Duodenal mucosa (tissue), 2 donors: Measurements from ENCODE around the gene RPS18.
"Not testable (repeated sequence)": the region's sequence is repeated elsewhere in the genome, so short reads cannot be mapped to it uniquely, and the experiment has no call there.

Experiments used
- H3K27ac ChIP-seq: one replicate; pipeline ENCODE4 v1.7.0; 2013; ENCODE audit warnings: low read depth, low read length
- H3K27me3 ChIP-seq, 2 donors: one replicate each; pipeline ENCODE4 v1.7.0; 2013; ENCODE audit warnings: low read length in 2 of 2, control low read depth in 1 of 2; ENCODE audit not compliant: insufficient read depth in 2 of 2, control insufficient read depth in 1 of 2
- H3K36me3 ChIP-seq, 2 donors: one replicate each; pipeline ENCODE4 v1.7.0; 2013; ENCODE audit warnings: low read length in 2 of 2, control low read depth in 1 of 2; ENCODE audit not compliant: insufficient read depth in 2 of 2, control insufficient read depth in 1 of 2
- H3K4me1 ChIP-seq, 2 donors: one replicate each; pipeline ENCODE4 v1.7.0; 2013; ENCODE audit warnings: low read length in 2 of 2, control low read depth in 1 of 2; ENCODE audit not compliant: insufficient read depth in 2 of 2, control insufficient read depth in 1 of 2
- H3K4me3 ChIP-seq, 2 donors: one replicate each; pipeline ENCODE4 v1.7.0; 2013; ENCODE audit warnings: low read length in 2 of 2, low read depth in 1 of 2
- H3K9ac ChIP-seq, 2 donors: one replicate each; pipeline ENCODE4 v1.7.0; 2013; ENCODE audit warnings: low read length in 2 of 2, low read depth in 1 of 2
- H3K9me3 ChIP-seq, 2 donors: one replicate each; pipeline ENCODE4 v1.7.0; 2013; ENCODE audit warnings: low read length in 2 of 2, control low read depth in 1 of 2; ENCODE audit not compliant: control insufficient read depth in 1 of 2

RPS18 gene

DNA sequence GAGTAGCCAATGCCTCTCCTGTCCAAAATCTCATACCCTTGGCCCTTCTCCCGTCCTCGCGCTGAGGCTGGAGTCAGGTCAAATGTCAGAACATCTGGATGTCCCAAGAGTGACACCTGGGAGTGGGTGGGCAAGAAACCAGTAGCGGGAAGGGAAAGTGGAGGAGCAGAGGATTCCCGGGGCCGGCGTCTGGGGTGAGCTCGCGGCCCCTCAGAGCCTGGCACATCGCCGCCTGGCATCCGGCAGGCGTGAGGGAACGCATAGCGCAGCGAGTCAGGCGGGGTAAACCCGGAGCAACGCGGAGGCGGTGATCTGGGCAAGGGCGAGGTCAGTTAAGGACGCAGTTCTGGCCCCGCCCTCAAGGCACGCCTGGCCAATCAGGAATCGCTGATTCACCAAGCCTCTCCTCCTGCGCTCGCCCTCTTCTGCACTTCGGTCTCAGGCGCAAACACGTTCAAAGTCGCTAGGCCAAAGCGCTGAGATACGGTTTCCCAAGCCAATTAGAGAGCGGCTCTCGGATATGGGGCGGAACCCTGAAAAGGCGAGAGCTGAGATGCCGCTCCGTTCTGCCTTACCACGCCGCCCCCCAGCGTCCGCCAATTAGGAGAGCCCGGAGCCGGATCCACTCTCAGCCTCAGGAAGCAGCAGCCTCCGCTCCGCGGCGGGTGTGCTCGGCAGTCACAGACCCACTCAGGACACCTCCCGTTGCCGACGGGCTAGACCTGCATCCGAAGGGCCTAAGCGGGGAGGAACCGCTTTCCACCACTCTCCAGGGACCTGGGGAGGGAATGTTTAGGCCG lies 22.7 kb upstream of the RPS18 start:
- Histone ChIP-seq H3K9ac (peak overlapping the region; percentile 97 to 100), H3K36me3 (peaks cover 0 to 11% of the 10 kb centered on the region in 2 donors), H3K27me3 (peaks cover 0 to 4% of the 10 kb centered on the region in 2 donors), H3K9me3 (peaks cover 0 to 3% of the 10 kb centered on the region in 2 donors), H3K4me3 (peak overlapping the region; percentile 93 to 95), H3K27ac (peak overlapping the region; percentile 89), H3K4me1 (peaks cover 25 to 26% of the 10 kb centered on the region in 2 donors)

- Histone ChIP-seq H3K9me3 (peaks cover 0 to 3% of the 10 kb centered on the region in 2 donors), H3K27me3 (peaks cover 0 to 4% of the 10 kb centered on the region in 2 donors), H3K4me1 (peaks cover 25 to 26% of the 10 kb centered on the region in 2 donors), H3K27ac (peak overlapping the region; percentile 89), H3K9ac (peak overlapping the region; percentile 97 to 100), H3K36me3 (peaks cover 0 to 11% of the 10 kb centered on the region in 2 donors), H3K4me3 (peak overlapping the region; percentile 93 to 95)
Observed at GRCh38 chr6:33249732-33250630, 21.9 kb upstream of the RPS18 start.

- Histone ChIP-seq H3K27me3 (peaks cover 0 to 4% of the 10 kb centered on the region in 2 donors), H3K9ac (no peak overlapping the region)
Observed at GRCh38 chr6:33250731-33251130, 21.1 kb upstream of the RPS18 start.

GRCh38 chr6:33251395-33252012 lies 20.4 kb upstream of the RPS18 start:
- H3K36me3 ChIP-seq: peaks cover 0 to 11% of the 10 kb centered on the region in 2 donors
- peaks cover 0 to 4% of the 10 kb centered on the region in 2 donors for H3K27me3 ChIP-seq
- H3K4me3 ChIP-seq: no peak overlapping the region
- no peak overlapping the region for H3K27ac ChIP-seq
- H3K9ac ChIP-seq: no peak overlapping the region
- H3K4me1 ChIP-seq: peaks cover 25 to 26% of the 10 kb centered on the region in 2 donors
- peaks cover 0 to 3% of the 10 kb centered on the region in 2 donors for H3K9me3 ChIP-seq

More at GRCh38 chr6:33250731-33251130, 21.1 kb upstream of the RPS18 start:
- Histone ChIP-seq H3K27ac (no peak overlapping the region), H3K4me1 (peaks cover 25 to 26% of the 10 kb centered on the region in 2 donors), H3K36me3 (peaks cover 0 to 11% of the 10 kb centered on the region in 2 donors), H3K4me3 (no peak overlapping the region), H3K9me3 (peaks cover 0 to 3% of the 10 kb centered on the region in 2 donors)

GRCh38 chr6:33252759-33253158 lies 19.1 kb upstream of the RPS18 start:
- Histone ChIP-seq H3K9ac (no peak overlapping the region), H3K4me1 (peaks cover 25 to 26% of the 10 kb centered on the region in 2 donors), H3K9me3 (peaks cover 0 to 3% of the 10 kb centered on the region in 2 donors), H3K4me3 (no peak overlapping the region), H3K36me3 (peaks cover 0 to 14% of the 10 kb centered on the region in 2 donors), H3K27me3 (no peaks in the 10 kb centered on the region), H3K27ac (no peak overlapping the region)

- H3K27me3 ChIP-seq: no peaks in the 10 kb centered on the region
- H3K9ac ChIP-seq: no peak overlapping the region
- H3K27ac ChIP-seq: no peak overlapping the region
- peaks cover 0 to under 1% of the 10 kb centered on the region in 2 donors for H3K9me3 ChIP-seq
- H3K36me3 ChIP-seq: peaks cover under 1 to 25% of the 10 kb centered on the region in 2 donors
- peaks cover 12 to 13% of the 10 kb centered on the region in 2 donors for H3K4me1 ChIP-seq
- H3K4me3 ChIP-seq: no peak overlapping the region
Observed at GRCh38 chr6:33254591-33254990, 17.3 kb upstream of the RPS18 start.

- no peaks in the 10 kb centered on the region for H3K9me3 ChIP-seq
- no peaks in the 10 kb centered on the region for H3K4me1 ChIP-seq
- peaks cover 4 to 41% of the 10 kb centered on the region in 2 donors for H3K36me3 ChIP-seq
- H3K9ac ChIP-seq: no peak overlapping the region
- H3K27me3 ChIP-seq: no peaks in the 10 kb centered on the region
- no peak overlapping the region for H3K4me3 ChIP-seq
- H3K27ac ChIP-seq: no peak overlapping the region
Observed at GRCh38 chr6:33259032-33259431, 12.8 kb upstream of the RPS18 start.

- H3K9me3 ChIP-seq, H3K27me3 ChIP-seq, H3K4me1 ChIP-seq, H3K9ac ChIP-seq, H3K27ac ChIP-seq, H3K4me3 ChIP-seq: not testable (repeated sequence)
- peaks cover 18 to 71% of the 10 kb centered on the region in 2 donors for H3K36me3 ChIP-seq
Observed at GRCh38 chr6:33262490-33262889, 9.4 kb upstream of the RPS18 start.

DNA sequence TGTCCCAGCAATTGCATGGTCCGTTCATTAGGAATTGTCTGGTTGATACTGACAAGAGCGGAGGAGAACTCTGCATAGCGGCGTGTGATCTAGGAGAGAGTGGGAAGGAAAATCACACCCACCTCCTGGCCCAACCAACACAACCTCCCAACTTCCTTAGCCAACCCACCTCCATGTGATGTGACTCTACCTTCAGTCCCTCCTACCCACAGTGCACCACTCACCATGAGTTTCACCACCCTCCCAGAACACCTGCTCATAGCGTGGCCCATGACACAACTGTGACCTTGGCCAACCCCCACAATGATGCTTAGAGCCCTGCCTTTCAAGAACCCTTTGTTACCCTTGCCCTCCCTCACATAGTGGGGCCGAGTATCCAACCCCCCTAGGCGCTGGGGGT lies 7.9 kb upstream of the RPS18 start:
- Histone ChIP-seq H3K9me3 (no peaks in the 10 kb centered on the region), H3K27ac (no peak overlapping the region), H3K9ac (no peak overlapping the region), H3K27me3 (no peaks in the 10 kb centered on the region), H3K4me3 (no peak overlapping the region), H3K4me1 (no peaks in the 10 kb centered on the region), H3K36me3 (peaks cover 33 to 77% of the 10 kb centered on the region in 2 donors)
